ENCODE measurements around the gene DDX1. TPM values are rescaled to one million over a fixed set of nuclear protein-coding genes. Genes with fewer than 3 reads are reported as not detected.
A peak's percentile ranks its signal among the peaks of the same experiment; 100 is the strongest.

The DDX1 gene
- total and polyA plus RNA-seq, 10 donors, result 32.6 to 62.0 (median 48.3) TPM

GRCh38 chr2:15616850-15617777, 25.4 kb downstream of the DDX1 start:
- Histone ChIP-seq H3K36me3 (peaks cover 4 to 95% (median 64%) of the 10 kb centered on the region in 6 donors), H3K27ac (no peak overlapping the region), H3K9me3 (no peaks in the 10 kb centered on the region), H3K27me3 (replicated peaks in 1 of 7) (no peaks in the 10 kb centered on the region), H3K4me3 (no peak overlapping the region), H3K4me1 (no peaks in the 10 kb centered on the region)
- TF ChIP-seq POLR2A (IDR thresholded peaks at IDR 0.05), result no peak
- TF ChIP-seq CTCF (IDR thresholded peaks at IDR 0.05 in 8 of 11, conservative IDR thresholded peaks at IDR 0.05 in 3 of 11), result no peak
- TF ChIP-seq POLR2AphosphoS5 (IDR thresholded peaks at IDR 0.05), result no peak
- no peak for DNase-seq
- WGBS, 5 donors, result 94 to 97% (median 96%) methylated on average over 3 of the region's 3 CpGs
- intact Hi-C loops (cut with DNase I; ENCODE audit: low total_unique reads), result no loop called here

GRCh38 chr2:15617778-15618448, 26.2 kb downstream of the DDX1 start:
- H3K4me3 ChIP-seq, result no peak overlapping the region
- peaks cover 4 to 100% (median 71%) of the 10 kb centered on the region in 6 donors for H3K36me3 ChIP-seq
- TF ChIP-seq POLR2A (IDR thresholded peaks at IDR 0.05), result no peak
- no peak for TF ChIP-seq POLR2AphosphoS5 (IDR thresholded peaks at IDR 0.05)
- TF ChIP-seq CTCF (IDR thresholded peaks at IDR 0.05 in 8 of 11, conservative IDR thresholded peaks at IDR 0.05 in 3 of 11), result no peak
- H3K27me3 ChIP-seq (replicated peaks in 1 of 7), result no peaks in the 10 kb centered on the region
- no peak for DNase-seq
- no peaks in the 10 kb centered on the region for H3K4me1 ChIP-seq
- H3K9me3 ChIP-seq, result no peaks in the 10 kb centered on the region
- intact Hi-C loops (cut with DNase I; ENCODE audit: low total_unique reads), result no loop called here
- 95 to 99% (median 98%) methylated on average over 4 of the region's 4 CpGs for WGBS, 5 donors
- H3K27ac ChIP-seq, result no peak overlapping the region

- 94 to 98% (median 94%) methylated on average over 7 to 16 of the region's 16 CpGs for WGBS, 5 donors
- Histone ChIP-seq H3K36me3 (peaks cover 4 to 100% (median 71%) of the 10 kb centered on the region in 6 donors), H3K27me3 (replicated peaks in 1 of 7) (no peaks in the 10 kb centered on the region), H3K4me3 (no peak overlapping the region), H3K27ac (no peak overlapping the region), H3K9me3 (no peaks in the 10 kb centered on the region), H3K4me1 (no peaks in the 10 kb centered on the region)
- peak in 1 of 3 donors; percentile 35 for TF ChIP-seq POLR2AphosphoS5 (IDR thresholded peaks at IDR 0.05)
- no peak for TF ChIP-seq POLR2A (IDR thresholded peaks at IDR 0.05)
- intact Hi-C loops (cut with DNase I; ENCODE audit: low total_unique reads), result no loop called here
- peak; percentile 72 for DNase-seq
These were observed 26.8 kb downstream of the DDX1 start for GRCh38 chr2:15618449-15618855.

- WGBS, 5 donors, result 91 to 97% (median 96%) methylated on average over 4 to 11 of the region's 11 CpGs
- Histone ChIP-seq H3K9me3 (no peaks in the 10 kb centered on the region), H3K36me3 (peaks cover 4 to 100% (median 72%) of the 10 kb centered on the region in 6 donors), H3K4me1 (no peaks in the 10 kb centered on the region), H3K27me3 (replicated peaks in 1 of 7) (no peaks in the 10 kb centered on the region), H3K4me3 (no peak overlapping the region), H3K27ac (no peak overlapping the region)
- peak; percentile 74 for DNase-seq
- no peak for TF ChIP-seq CTCF (IDR thresholded peaks at IDR 0.05 in 8 of 11, conservative IDR thresholded peaks at IDR 0.05 in 3 of 11)
- TF ChIP-seq POLR2AphosphoS5 (IDR thresholded peaks at IDR 0.05), result peak in 1 of 3 donors; percentile 21
- TF ChIP-seq POLR2A (IDR thresholded peaks at IDR 0.05), result no peak
- intact Hi-C loops (cut with DNase I; ENCODE audit: low total_unique reads), result no loop called here
These were observed 27.4 kb downstream of the DDX1 start for GRCh38 chr2:15619076-15619475.

All from spleen (tissue), 11 donors.